Natural killer cell (primary cell): ENCODE data around the gene FAM241B. TPM values are rescaled to one million over a fixed set of nuclear protein-coding genes. Genes with fewer than 3 reads are reported as not detected.

Experiments used
- ATAC-seq, 3 donors: fragments of 150-1000 bp in 2 of 3; fragments of 200-7000 bp in 1 of 3; cut with Tn5 transposase; 1 replicate in 1 of 3; 2 replicates in 2 of 3; pipeline ENCODE4 v1.10.0; 2021; ENCODE audit warnings: mild to moderate bottlenecking in 2 of 3, moderate library complexity in 2 of 3
- DNase-seq, 2 donors: peaks; one replicate each; pipeline versions ENCODE4 v3.0.0 to v3.0.0-alpha.2; 2013 to 2021; ENCODE audit warnings: mixed read lengths in 1 of 2
- H3K27ac ChIP-seq: one replicate; pipeline ENCODE4 v1.5.1; 2013; ENCODE audit warnings: mild to moderate bottlenecking, low read length
- H3K27me3 ChIP-seq: one replicate; pipeline ENCODE4 v1.6.1; 2013; ENCODE audit warnings: low read length; ENCODE audit not compliant: control insufficient read depth, insufficient read depth
- H3K36me3 ChIP-seq: one replicate; pipeline ENCODE4 v1.6.1; 2013; ENCODE audit warnings: low read length; ENCODE audit not compliant: control insufficient read depth, insufficient read depth
- H3K4me1 ChIP-seq: one replicate; pipeline ENCODE4 v1.6.1; 2013; ENCODE audit warnings: low read length; ENCODE audit not compliant: control insufficient read depth, insufficient read depth
- H3K4me3 ChIP-seq: one replicate; pipeline ENCODE4 v1.5.1; 2013; ENCODE audit warnings: low read length
- H3K9me3 ChIP-seq: one replicate; pipeline ENCODE4 v1.6.1; 2013; ENCODE audit warnings: low read length; ENCODE audit not compliant: control insufficient read depth, insufficient read depth
- H3K27ac Mint-ChIP-seq, 2 donors: one replicate each; pipeline ENCODE4 v1.8.0; 2022; ENCODE audit warnings: mild to moderate bottlenecking in 2 of 2, mixed read lengths in 2 of 2, moderate library complexity in 1 of 2
- H3K27me3 Mint-ChIP-seq, 2 donors: one replicate each; pipeline ENCODE4 v1.8.0; 2022; ENCODE audit warnings: low read depth in 2 of 2, mixed read lengths in 2 of 2
- H3K36me3 Mint-ChIP-seq: one replicate; pipeline ENCODE4 v1.8.0; 2022; ENCODE audit warnings: mixed read lengths
- H3K4me1 Mint-ChIP-seq, 2 donors: one replicate each; pipeline ENCODE4 v1.8.0; 2022; ENCODE audit warnings: mixed read lengths in 2 of 2
- H3K4me3 Mint-ChIP-seq: one replicate; pipeline ENCODE4 v1.8.0; 2022; ENCODE audit warnings: mild to moderate bottlenecking, moderate library complexity, mixed read lengths
- H3K9me3 Mint-ChIP-seq, 2 donors: one replicate each; pipeline ENCODE4 v1.8.0; 2022; ENCODE audit warnings: mixed read lengths in 2 of 2
- WGBS: methylation state at CpG from one replicate; pipeline ENCODE4 v1.1.7; 2013; ENCODE audit warnings: missing lambda C conversion rate; ENCODE audit not compliant: insufficient coverage; 5-methylcytosine and 5-hydroxymethylcytosine counted together
- intact Hi-C: fragments of 100-400 bp; cut with micrococcal nuclease; formaldehyde crosslinking; loops from one replicate; pipeline ENCODE4 v1.14.2; 2022
- total RNA-seq, 4 donors: library from RNA; stranded (reverse); fragments of 120-200 nt in 1 of 4; gene quantifications; one replicate each; pipeline versions ENCODE4 v1.2.3 to v1.2.4, GENCODE V29; 2013 to 2022
- TF ChIP-seq, protein P1 (sequence below): fragments of 200-600 bp; IDR thresholded peaks from one replicate; pipeline ENCODE4 v1.8.0; 2022; ENCODE audit warnings: antibody characterized with exemption

FAM241B gene
- total RNA-seq, 3 donors from 2014 or later (not counting 1 experiment from before 2014, with no cell fraction given) = 1.1 to 1.3 TPM; not detected in 1

DNA sequence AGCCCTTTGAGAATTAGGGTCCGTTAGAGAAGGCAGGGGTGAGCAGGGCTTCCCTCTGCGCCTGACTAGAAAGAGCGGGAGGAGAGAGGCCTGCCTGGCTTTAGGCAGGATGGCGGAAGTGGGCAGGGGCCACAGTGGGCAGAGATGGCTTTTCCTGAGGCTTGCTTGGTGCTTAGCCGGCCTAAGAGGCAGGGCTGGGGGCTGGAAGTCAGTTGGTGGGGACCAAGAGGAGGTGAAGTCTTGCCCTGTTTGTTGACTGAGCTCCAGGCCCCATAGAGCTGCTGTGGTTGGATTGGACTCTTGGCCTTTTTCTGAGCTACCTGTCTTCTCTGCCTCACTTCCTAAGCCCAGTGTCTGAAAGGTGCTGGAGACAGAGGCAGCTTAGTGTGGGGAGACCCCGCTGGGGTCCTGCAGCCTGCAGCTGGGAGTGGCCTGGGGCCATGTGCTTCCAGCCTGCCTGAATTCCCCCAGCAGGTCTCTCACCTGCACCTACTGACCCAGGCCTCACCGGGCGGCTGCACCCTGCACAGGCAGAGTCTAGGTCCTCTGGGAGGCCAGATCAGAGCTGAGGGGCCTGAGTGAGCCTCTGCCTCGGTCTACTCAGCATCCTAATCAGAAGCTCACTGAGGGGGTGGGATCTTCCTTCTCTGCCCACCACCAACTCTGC is 4.8 kb downstream of the FAM241B start:
- Histone ChIP-seq H3K9me3 (no peaks in the 10 kb centered on the region), H3K36me3 (no peaks in the 10 kb centered on the region), H3K27me3 (peaks cover 2% of the 10 kb centered on the region), H3K4me1 (peaks cover 7% of the 10 kb centered on the region), H3K4me3 (no peak overlapping the region), H3K27ac (no peak overlapping the region)
- no peak overlapping the region for H3K4me3 Mint-ChIP-seq
- 87% methylated on average over 9 of the region's 9 CpGs for WGBS
- DNase-seq = no peak
- no peaks in the 10 kb centered on the region for H3K9me3 Mint-ChIP-seq
- no peaks in the 10 kb centered on the region for H3K36me3 Mint-ChIP-seq
- peaks cover 0 to 6% of the 10 kb centered on the region in 2 donors for H3K27me3 Mint-ChIP-seq
- H3K4me1 Mint-ChIP-seq = no peaks in the 10 kb centered on the region
- TF ChIP-seq, protein P1, sequence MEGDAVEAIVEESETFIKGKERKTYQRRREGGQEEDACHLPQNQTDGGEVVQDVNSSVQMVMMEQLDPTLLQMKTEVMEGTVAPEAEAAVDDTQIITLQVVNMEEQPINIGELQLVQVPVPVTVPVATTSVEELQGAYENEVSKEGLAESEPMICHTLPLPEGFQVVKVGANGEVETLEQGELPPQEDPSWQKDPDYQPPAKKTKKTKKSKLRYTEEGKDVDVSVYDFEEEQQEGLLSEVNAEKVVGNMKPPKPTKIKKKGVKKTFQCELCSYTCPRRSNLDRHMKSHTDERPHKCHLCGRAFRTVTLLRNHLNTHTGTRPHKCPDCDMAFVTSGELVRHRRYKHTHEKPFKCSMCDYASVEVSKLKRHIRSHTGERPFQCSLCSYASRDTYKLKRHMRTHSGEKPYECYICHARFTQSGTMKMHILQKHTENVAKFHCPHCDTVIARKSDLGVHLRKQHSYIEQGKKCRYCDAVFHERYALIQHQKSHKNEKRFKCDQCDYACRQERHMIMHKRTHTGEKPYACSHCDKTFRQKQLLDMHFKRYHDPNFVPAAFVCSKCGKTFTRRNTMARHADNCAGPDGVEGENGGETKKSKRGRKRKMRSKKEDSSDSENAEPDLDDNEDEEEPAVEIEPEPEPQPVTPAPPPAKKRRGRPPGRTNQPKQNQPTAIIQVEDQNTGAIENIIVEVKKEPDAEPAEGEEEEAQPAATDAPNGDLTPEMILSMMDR = no peak
- intact Hi-C loops = no loop called here
- no peak for ATAC-seq
- H3K27ac Mint-ChIP-seq = no peak overlapping the region

DNA sequence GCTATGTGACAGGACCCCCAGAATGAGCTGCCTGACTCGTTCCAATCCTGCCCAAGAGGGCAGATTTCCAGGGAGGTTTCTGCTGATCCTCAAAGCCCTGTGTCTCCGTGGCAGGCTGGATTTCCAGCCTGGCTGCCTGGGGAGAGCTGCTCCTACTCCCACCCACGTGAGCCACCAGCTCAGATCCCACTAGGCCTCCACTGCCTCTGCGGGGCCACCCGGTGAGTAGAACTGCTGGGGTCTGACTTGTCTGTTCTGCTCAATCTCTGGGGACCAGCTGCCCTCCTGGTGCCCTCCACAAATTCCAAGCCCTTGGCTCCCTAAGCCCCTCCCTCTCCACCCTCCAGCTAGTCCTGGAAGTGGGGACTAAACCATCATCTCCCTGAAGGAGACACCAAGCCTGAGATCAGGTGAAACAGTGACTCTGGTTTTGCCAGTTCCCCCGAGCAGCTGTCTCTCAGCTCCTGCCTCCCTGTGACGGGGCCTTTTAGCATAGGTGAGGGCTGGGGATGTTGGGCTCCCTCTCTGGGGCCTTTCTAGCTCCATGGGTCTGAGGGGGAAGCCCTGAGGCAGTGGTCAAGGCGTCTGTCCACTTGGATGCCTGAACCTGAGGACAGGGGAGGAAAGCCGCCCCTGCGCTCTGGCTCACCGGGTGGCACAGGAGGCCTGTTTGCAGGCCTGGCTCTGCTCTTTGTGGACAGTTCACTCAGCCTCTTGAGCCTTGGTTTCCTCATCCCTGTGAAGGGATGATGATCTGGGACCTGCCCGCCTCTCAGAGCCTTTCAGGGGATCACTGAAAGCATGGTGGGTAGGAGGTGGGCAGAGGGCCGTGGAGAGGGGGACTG is 5.6 kb downstream of the FAM241B start:
- no peaks in the 10 kb centered on the region for H3K9me3 ChIP-seq
- no peak overlapping the region for H3K27ac ChIP-seq
- TF ChIP-seq, protein P1 = no peak
- H3K4me3 Mint-ChIP-seq = no peak overlapping the region
- H3K9me3 Mint-ChIP-seq = no peaks in the 10 kb centered on the region
- intact Hi-C loops = no loop called here
- DNase-seq (no peak), ATAC-seq (no peak)
- no peak overlapping the region for H3K27ac Mint-ChIP-seq
- no peaks in the 10 kb centered on the region for H3K27me3 ChIP-seq
- H3K36me3 Mint-ChIP-seq = no peaks in the 10 kb centered on the region
- peaks cover 0 to 6% of the 10 kb centered on the region in 2 donors for H3K27me3 Mint-ChIP-seq
- WGBS = 72% methylated on average over 13 of the region's 13 CpGs
- H3K4me3 ChIP-seq = no peak overlapping the region
- H3K4me1 ChIP-seq = peaks cover 3% of the 10 kb centered on the region
- H3K4me1 Mint-ChIP-seq = no peaks in the 10 kb centered on the region
- no peaks in the 10 kb centered on the region for H3K36me3 ChIP-seq

DNA sequence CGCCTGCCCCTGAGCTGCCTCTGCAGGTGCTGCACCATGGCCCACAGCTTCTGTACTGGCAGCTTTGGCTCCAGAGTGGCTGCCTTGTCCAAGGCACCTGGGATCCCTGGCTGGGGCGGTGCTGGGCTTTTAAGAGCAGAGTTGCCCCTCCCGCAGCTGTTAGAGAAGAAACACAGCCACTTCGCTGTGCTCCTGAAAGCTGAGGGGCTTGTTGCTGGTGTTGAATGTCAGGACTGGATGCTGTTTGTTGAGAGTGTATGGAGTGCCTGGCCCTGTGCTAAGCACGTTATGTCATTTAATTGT is 6.2 kb downstream of the FAM241B start:
- DNase-seq (no peak), ATAC-seq (no peak)
- Histone ChIP-seq H3K9me3 (no peaks in the 10 kb centered on the region), H3K36me3 (no peaks in the 10 kb centered on the region), H3K4me1 (no peaks in the 10 kb centered on the region), H3K27me3 (no peaks in the 10 kb centered on the region), H3K27ac (no peak overlapping the region), H3K4me3 (no peak overlapping the region)
- TF ChIP-seq, protein P1 = no peak
- Mint-ChIP-seq H3K27me3 (peaks cover 0 to 3% of the 10 kb centered on the region in 2 donors), H3K4me3 (no peak overlapping the region), H3K9me3 (no peaks in the 10 kb centered on the region), H3K4me1 (no peaks in the 10 kb centered on the region), H3K27ac (no peak overlapping the region), H3K36me3 (no peaks in the 10 kb centered on the region)
- intact Hi-C loops = no loop called here
- 94% methylated on average over 5 of the region's 5 CpGs for WGBS
